A673 (cell line): Measurements from ENCODE around the gene HRH2.

ENCODE experiments used
- EZH2 ChIP-seq: fragments of 200-600 bp; sonication (generic); IDR thresholded peaks from 2 replicates; pipeline ENCODE4 v1.6.1; 2017; ENCODE audit warnings: borderline replicate concordance, low read depth, mild to moderate bottlenecking, mixed read lengths, antibody characterized with exemption, low read length; ENCODE audit not compliant: poor library complexity, severe bottlenecking
- TF ChIP-seq, protein P1 (sequence below): fragments of 300-800, 200-600 bp; sonication (generic); conservative IDR thresholded peaks from 2 replicates; pipeline ENCODE4 v1.5.1; 2017; ENCODE audit warnings: low read depth, mild to moderate bottlenecking, antibody characterized with exemption, low read length, moderate library complexity, mixed read lengths

DNA sequence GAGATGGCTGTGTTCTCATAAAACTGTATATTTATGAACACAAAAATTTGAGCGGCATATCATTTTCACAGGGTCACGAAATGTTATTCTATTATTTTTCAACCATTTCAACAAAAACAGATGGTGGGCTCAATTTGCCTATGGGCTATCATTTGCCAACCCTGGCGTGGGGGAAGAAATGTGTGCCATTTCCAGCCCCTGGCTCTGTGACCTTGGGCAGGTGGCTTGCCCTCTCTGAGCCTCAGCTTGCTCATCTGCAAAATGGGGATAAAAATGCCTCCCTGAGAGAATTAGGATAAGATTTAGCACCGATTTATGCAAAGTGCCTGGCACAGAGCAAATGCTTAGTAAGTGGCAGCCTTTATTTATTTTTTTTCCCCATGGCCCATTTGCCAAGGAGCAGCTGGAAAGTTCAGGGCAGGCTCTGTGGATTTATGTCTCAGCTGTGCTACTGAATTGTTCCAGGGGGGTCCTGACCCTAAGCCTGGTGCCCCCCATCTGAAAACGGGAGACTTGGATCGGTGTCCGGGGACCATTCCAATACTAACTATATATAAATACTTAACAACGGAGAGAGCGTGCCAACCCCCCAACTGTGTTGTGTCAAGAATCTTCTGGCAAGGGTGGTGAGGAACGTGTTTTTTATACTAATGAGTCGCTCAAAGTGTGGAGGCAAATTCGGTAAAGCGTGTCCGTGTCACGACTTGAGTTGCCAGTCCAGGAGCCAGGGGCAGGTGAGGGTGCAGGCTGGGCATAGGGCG lies 34.5 kb downstream of the HRH2 start:
- TF ChIP-seq, protein P1, sequence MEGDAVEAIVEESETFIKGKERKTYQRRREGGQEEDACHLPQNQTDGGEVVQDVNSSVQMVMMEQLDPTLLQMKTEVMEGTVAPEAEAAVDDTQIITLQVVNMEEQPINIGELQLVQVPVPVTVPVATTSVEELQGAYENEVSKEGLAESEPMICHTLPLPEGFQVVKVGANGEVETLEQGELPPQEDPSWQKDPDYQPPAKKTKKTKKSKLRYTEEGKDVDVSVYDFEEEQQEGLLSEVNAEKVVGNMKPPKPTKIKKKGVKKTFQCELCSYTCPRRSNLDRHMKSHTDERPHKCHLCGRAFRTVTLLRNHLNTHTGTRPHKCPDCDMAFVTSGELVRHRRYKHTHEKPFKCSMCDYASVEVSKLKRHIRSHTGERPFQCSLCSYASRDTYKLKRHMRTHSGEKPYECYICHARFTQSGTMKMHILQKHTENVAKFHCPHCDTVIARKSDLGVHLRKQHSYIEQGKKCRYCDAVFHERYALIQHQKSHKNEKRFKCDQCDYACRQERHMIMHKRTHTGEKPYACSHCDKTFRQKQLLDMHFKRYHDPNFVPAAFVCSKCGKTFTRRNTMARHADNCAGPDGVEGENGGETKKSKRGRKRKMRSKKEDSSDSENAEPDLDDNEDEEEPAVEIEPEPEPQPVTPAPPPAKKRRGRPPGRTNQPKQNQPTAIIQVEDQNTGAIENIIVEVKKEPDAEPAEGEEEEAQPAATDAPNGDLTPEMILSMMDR, result no peak
- TF ChIP-seq EZH2, result no peak
